GM12878 (cell line): ENCODE data around the gene NEK7.

ENCODE experiments used
- CREB1 ChIP-seq: IDR thresholded peaks from 2 replicates; pipeline ENCODE4 v1.6.1; 2012; ENCODE audit warnings: low read depth, mild to moderate bottlenecking, inconsistent platforms
- CTCF ChIP-seq, 3 experiments: IDR thresholded peaks in 2 of 3; conservative IDR thresholded peaks in 1 of 3; 2 replicates each; pipeline ENCODE4 v1.5.1; 2011; ENCODE audit warnings: low read depth in 3 of 3, low read length in 3 of 3, mild to moderate bottlenecking in 3 of 3, control low read depth in 2 of 3, moderate library complexity in 2 of 3, inconsistent platforms in 1 of 3, mixed read lengths in 1 of 3; ENCODE audit not compliant: control insufficient read depth in 2 of 3, insufficient read depth in 1 of 3; ENCODE audit errors: extremely low read depth in 1 of 3
- ESRRA ChIP-seq: IDR thresholded peaks from 2 replicates; pipeline ENCODE4 v1.6.1; 2012; ENCODE audit warnings: mild to moderate bottlenecking, low read length, improper control_type of control experiment
- GABPA ChIP-seq: IDR thresholded peaks from 2 replicates; pipeline ENCODE4 v1.6.1; 2014; ENCODE audit warnings: antibody characterized with exemption, low read depth, mild to moderate bottlenecking, inconsistent platforms
- HSF1 ChIP-seq: fragments of 150-350 bp; IDR thresholded peaks from 2 replicates; pipeline ENCODE4 v1.6.1; 2014; ENCODE audit warnings: mild to moderate bottlenecking, low read depth, low read length
- JUND ChIP-seq: IDR thresholded peaks from 2 replicates; pipeline ENCODE4 v1.6.1; 2012; ENCODE audit warnings: low read depth, mild to moderate bottlenecking, low read length, improper control_type of control experiment, moderate library complexity
- TAF1 ChIP-seq: IDR thresholded peaks from 2 replicates; pipeline ENCODE4 v1.6.1; 2011; ENCODE audit warnings: mild to moderate bottlenecking, low read depth, low read length, borderline replicate concordance
- ZBTB11 ChIP-seq: fragments of 450-650 bp; formaldehyde crosslinking; IDR thresholded peaks from 2 replicates; pipeline ENCODE4 v1.5.0; 2022; ENCODE audit warnings: mild to moderate bottlenecking, missing genetic modification characterization
- ZNF274 ChIP-seq: IDR thresholded peaks from one replicate; pipeline ENCODE4 v1.8.0; 2011; ENCODE audit not compliant: insufficient read length, insufficient read depth

GRCh38 chr1:198197285-198197684, 40.5 kb downstream of the NEK7 start:
- no peak for TF ChIP-seq CTCF (IDR thresholded peaks at IDR 0.05 in 2 of 3, conservative IDR thresholded peaks at IDR 0.05 in 1 of 3; ENCODE audit: control insufficient read depth in 2 of 3, extremely low read depth in 1 of 3, insufficient read depth in 1 of 3, low read depth in 3 of 3, low read length in 3 of 3)
- no peak for TF ChIP-seq CREB1
- TF ChIP-seq ZBTB11 (CRISPR knock-in tag), result no peak
- TF ChIP-seq GABPA, result no peak
- no peak for TF ChIP-seq HSF1
- TF ChIP-seq ESRRA, result no peak
- TF ChIP-seq TAF1, result no peak
- no peak for TF ChIP-seq JUND
- no peak for TF ChIP-seq ZNF274
